ENCODE measurements around the gene B4GALT1. TPM values are rescaled to one million over a fixed set of nuclear protein-coding genes. Genes with fewer than 3 reads are reported as not detected.

The B4GALT1 gene
- total RNA-seq, 4 donors from 2014 or later = 42.3 to 60.4 (median 47.9) TPM

DNA sequence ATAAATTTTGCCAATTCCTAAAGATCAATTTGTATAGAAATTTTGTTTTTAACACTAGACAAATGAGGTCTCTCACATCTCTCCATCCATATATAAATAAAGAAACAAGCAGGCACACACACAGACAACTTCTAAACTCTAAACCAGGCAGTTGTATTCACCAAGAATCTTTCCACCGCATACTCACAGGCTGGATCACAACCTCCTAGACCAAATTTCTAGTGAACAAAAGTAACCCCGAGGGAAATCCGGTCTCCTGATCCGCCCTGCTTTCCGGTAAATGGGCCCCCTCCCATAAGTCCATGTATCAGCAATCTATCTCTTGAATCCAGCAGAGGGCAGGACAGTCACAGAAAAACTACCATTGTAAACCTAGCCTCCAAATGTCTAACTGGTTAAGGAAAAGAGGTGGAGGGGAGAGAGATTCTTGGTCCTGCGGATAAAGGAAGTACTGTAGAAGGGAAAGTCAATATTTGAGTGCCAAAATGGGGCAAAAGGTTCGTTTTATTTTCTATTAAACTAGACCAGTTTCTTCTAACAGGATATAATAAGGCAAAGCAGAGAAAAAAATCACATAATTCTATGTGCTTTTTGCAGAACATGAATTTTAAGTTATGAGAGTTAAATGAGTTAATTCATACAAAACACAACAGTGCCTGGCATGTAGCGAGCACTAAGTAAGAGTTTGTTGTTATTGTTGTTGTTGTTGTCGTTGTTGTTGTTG, 85.8 kb downstream of the B4GALT1 start:
- Histone ChIP-seq H3K4me1 (peaks cover 0 to 36% (median 14%) of the 10 kb centered on the region in 3 donors), H3K27ac (peak overlapping the region; percentile 75 to 91 (median 84)), H3K4me3 (peak overlapping the region in 3 of 4 donors; percentile 12 to 34 (median 25)), H3K9me3 (no peaks in the 10 kb centered on the region), H3K36me3 (no peaks in the 10 kb centered on the region), H3K27me3 (no peaks in the 10 kb centered on the region)
- intact Hi-C loops (cut with DNase I) = loop anchor here (10.0 kb wide), 1 partner anchor 94 kb away; no protein-coding TSS in a partner anchor
- 12% methylated on average over 9 of the region's 9 CpGs for WGBS, 2 donors
- DNase-seq = no peak
- TF ChIP-seq CTCF (IDR thresholded peaks at IDR 0.05) (peak; percentile 66 to 93 (median 89)), POLR2A (IDR thresholded peaks at IDR 0.05) (no peak)

GRCh38 chr9:33080534-33080933, 86.6 kb downstream of the B4GALT1 start:
- TF ChIP-seq POLR2A (IDR thresholded peaks at IDR 0.05) (no peak), CTCF (IDR thresholded peaks at IDR 0.05) (no peak)
- peaks cover 6 to 43% (median 17%) of the 10 kb centered on the region in 3 donors for H3K4me1 ChIP-seq
- peak overlapping the region; percentile 75 to 91 (median 84) for H3K27ac ChIP-seq
- 29 to 46% methylated on average over 6 of the region's 6 CpGs for WGBS, 2 donors
- no peaks in the 10 kb centered on the region for H3K27me3 ChIP-seq
- H3K36me3 ChIP-seq = no peaks in the 10 kb centered on the region
- DNase-seq = no peak
- intact Hi-C loops (cut with DNase I) = loop anchor here (10.0 kb wide), 1 partner anchor 94 kb away; no protein-coding TSS in a partner anchor
- H3K9me3 ChIP-seq = no peaks in the 10 kb centered on the region
- H3K4me3 ChIP-seq = peak overlapping the region in 2 of 4 donors; percentile 12 to 25

- H3K36me3 ChIP-seq = peaks cover 0 to 37% (median 18%) of the 10 kb centered on the region in 3 donors
- TF ChIP-seq CTCF (IDR thresholded peaks at IDR 0.05) (peak in 2 of 6 experiments; percentile 2 to 11), POLR2A (IDR thresholded peaks at IDR 0.05) (peak in 3 of 4 donors; percentile 69 to 83 (median 78))
- peak within 1 kb of the TSS; percentile 66 to 86 (median 78) for H3K4me3 ChIP-seq
- H3K4me1 ChIP-seq = peaks cover 7 to 49% (median 17%) of the 10 kb centered on the region in 3 donors
- intact Hi-C loops (cut with DNase I) = no loop called here
- 0 to 2% methylated on average over 18 to 19 of the region's 53 CpGs for WGBS, 2 donors
- H3K27me3 ChIP-seq = no peaks in the 10 kb centered on the region
- H3K27ac ChIP-seq = peak within 1 kb of the TSS; percentile 92 to 98 (median 96)
- no peaks in the 10 kb centered on the region for H3K9me3 ChIP-seq
- DNase-seq = peak; percentile 84
These were observed 90.8 kb downstream of the B4GALT1 start, which contains the start of gene SMU1 for GRCh38 chr9:33076046-33077004. TSS of gene SMU1 (minus strand) at chr9:33076674. CDS start at chr9:33076608, 66 bp downstream.

DNA sequence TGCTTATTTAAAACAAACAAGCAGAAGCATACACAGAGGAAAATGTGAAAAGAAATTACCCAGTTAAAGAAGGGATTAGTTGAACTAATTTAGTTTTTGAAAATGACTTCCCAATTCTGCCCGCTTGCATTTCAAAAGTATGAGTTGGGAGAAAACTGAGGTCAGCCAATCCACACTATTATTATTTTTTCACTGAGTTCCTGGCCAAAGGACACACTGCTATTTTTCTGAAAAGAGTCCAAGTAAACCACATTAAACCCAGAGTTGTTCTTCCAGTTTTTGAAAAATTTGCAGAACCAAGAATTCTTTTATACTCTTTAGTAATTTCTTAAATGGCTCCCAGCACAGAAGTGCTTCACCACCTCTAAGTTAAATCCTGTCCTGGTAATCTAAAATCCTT, 98.1 kb downstream of the B4GALT1 start:
- peaks cover 0 to 36% (median 2%) of the 10 kb centered on the region in 3 donors for H3K4me1 ChIP-seq
- H3K9me3 ChIP-seq = no peaks in the 10 kb centered on the region
- H3K4me3 ChIP-seq = no peak overlapping the region
- peaks cover 0 to 100% (median 39%) of the 10 kb centered on the region in 3 donors for H3K36me3 ChIP-seq
- peak overlapping the region in 2 of 4 donors; percentile 2 to 36 for H3K27ac ChIP-seq
- intact Hi-C loops (cut with DNase I) = no loop called here
- TF ChIP-seq CTCF (IDR thresholded peaks at IDR 0.05) = no peak
- no peak for TF ChIP-seq POLR2A (IDR thresholded peaks at IDR 0.05)
- WGBS, 2 donors = 61 to 71% methylated on average over 1 of the region's 1 CpG
- DNase-seq = no peak
- H3K27me3 ChIP-seq = no peaks in the 10 kb centered on the region
